DMS53 treated with DMSO at 0.1 percent for 48 hours (cell line): ENCODE data around the gene CENPA.
"Not testable (repeated sequence)": the region's sequence is repeated elsewhere in the genome, so short reads cannot be mapped to it uniquely, and the experiment has no call there.

ENCODE experiments used
- DNase-seq: peaks from one replicate; lab custom pipeline; 2025; ENCODE audit not compliant: unreplicated experiment; lab: John Stamatoyannopoulos, UW

The CENPA gene

DNA sequence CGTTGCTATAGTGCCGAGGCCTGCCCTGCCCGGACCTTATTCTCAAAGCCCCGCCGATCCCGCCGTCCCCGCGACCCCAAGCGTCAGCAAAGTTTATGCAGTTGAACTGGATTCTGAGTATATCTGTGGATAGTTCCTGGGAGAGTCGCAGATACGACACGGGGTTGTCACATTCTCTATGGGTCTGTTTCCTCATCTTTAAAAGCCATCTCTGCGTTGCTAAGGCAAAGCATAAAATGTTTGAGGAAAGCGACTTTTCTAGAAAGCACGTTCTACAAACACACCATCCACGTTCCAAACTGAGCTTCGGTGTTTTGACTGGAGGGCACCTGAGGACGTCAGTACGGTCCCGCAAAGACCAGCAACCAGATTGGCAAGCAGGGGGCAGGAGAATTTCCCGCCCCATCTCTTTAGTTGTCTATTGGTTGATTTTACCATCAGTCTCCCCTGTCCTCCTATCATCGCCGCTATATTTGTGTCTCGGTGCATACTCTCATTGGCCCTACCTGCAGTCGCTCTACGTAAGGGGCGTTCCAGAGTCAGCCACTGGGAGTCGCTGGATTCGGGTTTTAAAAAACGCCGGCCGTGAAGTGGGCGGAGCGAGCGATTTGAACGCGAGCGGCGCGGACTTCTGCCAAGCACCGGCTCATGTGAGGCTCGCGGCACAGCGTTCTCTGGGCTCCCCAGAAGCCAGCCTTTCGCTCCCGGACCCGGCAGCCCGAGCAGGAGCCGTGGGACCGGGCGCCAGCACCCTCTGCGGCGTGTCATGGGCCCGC, at the start of gene CENPA:
Gene CENPA (plus strand): TSS at position 626 of the 776 bp plus-strand sequence. CDS start 141 bp downstream, at position 767.
- DNase-seq: peak; percentile 93

DNA sequence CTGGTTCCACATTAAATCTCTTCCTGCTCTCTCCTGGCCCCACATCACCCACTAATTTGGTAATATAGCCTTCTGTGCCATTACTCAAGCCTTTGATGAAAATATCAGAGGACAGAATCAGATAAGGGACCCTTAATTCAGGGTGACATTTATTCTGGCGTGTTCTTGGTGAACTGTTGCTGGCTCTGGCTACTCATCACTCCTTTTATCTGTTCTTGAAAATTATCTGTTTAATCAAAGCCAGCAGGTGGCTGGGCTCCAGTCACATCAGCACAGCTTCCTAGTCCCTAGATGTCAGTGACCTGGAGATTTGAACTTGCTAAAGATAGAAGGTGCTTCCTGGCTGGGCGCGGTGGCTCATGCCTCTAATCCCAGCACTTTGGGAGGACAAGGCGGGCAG, 48.6 kb upstream of the CENPA start:
- DNase-seq: no peak

DNA sequence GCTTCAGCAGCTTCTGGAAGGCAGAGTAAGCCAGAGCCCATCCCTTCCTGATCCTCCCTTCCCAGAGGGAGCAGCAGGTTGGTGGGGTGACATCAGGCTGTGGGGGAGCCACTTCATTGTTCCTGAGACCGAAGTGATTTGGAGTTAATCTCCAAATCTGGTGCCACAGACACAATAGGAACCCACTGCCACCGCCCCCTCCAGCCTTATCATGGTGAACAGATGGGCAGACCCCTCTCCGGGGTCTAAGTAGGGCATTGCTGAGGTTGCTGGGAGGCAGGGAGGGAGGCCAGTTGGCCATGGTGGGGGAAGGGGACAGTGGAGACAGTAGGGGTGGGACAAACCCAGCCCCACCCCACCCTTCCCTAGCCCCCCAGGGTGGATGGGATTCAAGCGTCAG, 47.4 kb upstream of the CENPA start:
- no peak for DNase-seq

DNA sequence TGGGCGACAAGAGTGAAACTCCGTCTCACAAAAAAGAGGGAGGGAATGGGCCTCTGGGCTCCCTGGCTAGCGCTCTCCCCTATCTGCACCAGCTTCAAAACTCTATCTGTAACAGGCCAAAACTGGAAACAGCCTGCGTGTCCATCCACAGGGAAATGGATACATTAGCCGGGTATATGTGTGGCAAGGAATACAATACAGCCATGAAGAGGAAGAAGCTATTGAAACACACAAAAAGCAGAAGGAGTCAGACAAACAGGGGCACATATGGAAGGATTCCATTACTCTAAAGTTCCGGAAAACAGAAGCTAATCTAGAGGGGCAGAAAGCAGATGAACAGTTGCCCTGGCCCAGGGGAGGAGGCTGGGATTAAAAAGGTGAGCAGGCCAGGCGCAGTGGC, 46.3 kb upstream of the CENPA start:
- no peak for DNase-seq

DNA sequence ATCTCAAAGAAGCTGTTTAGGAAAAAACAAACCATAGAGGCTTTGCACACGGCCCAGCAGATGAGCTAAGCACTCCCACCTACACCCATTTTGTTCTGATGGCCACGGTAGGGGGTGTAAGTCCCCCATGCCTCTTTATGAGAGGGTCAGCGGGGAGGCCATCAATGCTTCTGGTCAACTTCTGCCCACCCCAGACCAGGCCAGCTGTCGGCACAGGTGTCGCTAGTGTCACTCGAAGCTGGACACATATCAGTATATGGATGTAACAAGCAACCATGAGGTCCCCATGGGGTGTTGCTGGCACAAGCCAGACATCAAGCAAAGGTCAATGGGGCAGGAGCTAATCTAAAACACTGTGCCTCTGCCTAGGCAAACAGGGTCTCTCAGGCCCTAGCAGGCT, 45.5 kb upstream of the CENPA start:
- DNase-seq: no peak

DNA sequence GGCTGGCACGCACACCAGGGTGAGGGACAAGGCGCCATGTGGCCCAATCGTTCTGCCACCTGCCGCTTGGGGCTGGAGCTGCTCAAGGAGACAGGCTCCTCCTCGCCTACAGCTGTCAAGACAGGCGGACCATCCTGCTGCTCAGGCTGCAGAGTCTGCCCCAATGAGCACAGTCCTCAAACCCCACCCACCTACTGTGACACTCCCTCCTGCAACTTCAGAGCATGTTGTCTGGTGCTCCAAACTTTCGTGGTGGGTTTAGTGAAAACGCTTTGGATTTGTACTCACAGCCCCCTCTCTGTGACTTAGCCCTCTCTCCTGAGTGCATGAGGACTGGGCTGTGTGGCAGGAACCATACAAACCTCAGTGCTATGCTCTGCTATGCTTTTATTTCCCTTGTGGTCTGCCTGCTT, 45.0 kb upstream of the CENPA start:
- no peak for DNase-seq

DNA sequence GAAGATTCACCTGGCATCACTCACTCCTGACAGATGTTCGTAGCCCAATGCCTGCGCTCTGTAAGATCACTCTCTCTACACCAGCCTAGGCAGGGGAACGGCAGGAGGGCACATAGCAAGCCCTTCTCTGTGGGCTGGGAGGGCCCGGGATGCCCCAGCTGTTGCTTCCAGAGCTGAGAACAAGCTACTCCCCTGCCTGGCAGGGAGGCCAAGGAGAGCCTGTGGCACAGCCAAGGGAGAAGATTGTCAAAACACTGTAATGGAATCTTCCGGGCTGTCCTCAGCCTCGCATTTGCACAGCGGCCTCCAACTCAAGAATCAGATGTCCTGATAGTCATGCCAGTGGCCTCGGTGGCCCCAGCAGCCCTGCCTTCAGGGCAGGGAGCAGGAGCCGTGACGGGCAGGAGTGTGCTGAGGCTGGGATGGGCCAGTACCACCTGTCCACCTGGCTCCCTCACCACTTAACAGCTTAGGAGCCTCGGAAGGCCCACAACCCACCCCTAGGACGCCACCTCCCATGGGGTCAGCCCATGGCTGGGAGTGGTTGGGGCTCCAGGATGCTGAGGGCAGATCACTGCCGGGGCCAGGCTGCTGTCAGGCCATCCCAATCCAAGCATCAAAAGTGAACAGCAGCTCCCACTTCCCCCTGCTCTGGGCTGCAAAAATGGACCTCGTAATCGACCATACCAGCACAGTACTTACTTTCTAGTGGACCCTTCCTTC, 43.6 kb upstream of the CENPA start:
- no peak for DNase-seq

DNA sequence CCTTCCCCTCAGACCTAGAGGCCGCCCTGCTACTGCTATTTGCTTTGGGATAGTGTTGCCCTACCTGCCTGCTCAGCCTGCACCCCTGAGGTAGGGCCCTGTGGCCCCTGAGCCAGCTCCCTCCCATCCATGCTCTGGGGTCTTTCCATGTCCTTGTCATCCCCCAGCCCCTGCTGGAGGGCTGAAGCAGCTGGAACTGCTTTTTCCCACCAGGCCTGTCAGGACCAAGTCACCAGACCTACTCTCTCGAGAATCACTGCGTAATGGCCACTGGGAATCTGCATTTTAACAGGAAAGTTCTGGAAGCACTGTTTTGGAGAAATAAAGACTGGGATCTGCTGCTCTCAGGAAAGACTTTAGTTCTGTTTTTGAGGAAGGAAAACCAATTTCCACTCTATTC, 42.0 kb upstream of the CENPA start:
- no peak for DNase-seq

DNA sequence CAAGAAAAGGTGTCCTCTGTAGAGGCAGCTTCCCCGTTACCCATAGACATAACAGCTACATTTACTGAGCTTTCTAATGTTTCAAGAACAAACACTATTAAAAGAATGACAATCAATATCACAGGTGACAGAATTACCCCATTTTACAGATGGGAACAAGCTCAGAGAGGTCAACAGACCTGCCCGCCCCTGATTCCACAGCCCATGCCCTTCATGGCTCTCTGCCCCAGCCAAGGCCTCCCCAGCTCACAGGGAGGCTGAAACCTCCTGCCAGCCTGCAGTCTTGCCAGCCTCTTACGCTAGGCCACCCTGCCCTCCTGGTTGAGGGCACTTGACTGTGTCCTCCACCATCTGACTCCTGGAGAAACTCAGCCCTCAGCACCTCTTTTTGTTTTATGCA, 40.9 kb upstream of the CENPA start:
- no peak for DNase-seq

DNA sequence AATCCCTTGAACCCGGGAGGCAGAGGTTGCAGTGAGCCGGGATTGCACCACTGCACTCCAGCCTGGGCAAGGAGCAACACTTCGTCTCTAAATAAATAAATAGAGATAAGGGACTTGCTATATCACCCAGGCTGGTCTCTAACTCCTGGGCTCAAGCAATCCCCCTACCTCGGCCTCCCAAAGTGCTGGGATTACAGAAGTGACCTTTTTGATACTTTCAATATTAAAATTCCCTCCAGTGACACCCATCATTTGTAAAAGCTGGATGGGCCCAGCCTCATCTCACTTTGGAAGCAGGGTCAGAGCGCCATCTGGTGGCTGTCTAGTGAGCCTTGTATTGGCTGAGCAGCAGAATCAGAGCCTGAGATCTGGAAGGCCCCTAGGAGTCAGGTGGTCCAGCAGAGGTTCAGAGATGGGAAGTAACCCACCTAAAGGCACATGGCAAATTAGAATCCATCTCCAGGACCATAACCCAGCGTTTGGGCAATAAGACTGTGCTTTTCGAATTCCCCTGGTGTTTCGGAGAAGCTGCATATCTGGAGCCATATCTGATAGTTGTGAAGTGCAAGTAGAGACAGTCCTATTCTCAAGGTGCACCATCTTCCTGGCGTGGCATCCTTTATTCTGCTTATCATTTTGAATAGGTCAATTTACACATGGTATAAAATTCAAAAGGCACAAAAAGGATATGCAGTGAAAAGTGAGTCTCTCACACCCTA, 40.1 kb upstream of the CENPA start:
- peak; percentile 40 for DNase-seq

DNA sequence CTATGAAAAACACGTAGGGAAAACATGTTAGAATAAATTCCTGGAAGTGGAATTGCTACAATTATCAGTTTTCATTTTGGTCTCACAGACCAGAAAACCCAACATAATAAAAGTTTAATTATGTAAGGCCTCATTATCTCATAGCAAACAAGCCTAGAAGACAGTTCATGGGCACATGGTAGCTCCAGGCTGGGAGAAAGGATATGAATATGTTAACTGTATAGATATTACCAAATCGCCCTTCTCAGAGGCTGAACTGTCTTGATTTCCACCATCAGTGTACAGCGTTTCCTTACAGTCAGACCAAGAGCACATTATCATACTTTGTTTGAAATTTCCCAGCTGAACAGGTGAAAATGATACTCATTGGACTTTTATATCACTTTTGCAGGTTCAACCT, 38.9 kb upstream of the CENPA start:
- no peak for DNase-seq

DNA sequence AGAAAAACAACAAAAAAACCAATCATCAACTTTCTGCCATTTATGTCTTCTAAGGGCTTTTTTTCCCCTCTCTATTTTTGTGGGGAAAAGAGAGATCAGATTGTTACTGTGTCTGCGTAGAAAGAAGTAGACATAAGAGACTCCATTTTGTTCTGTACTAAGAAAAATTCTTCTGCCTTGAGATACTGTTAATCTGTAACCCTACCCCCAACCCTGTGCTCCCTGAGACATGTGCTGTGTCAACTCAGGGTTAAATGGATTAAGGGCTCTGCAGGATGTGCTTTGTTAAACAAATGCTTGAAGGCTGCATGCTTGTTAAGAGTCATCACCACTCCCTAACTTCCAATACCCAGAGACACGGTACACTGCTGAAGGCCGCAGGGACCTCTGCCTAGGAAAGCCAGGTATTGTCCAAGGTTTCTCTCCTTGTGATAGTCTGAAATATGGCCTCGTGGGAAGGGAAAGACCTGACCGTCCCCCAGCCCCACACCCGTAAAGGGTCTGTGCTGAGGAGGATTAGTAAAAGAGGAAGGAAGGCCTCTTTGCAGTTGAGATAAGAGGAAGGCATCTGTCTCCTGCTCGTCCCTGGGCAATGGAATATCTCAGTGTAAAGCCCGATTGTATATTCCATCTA, 36.0 kb upstream of the CENPA start:
- DNase-seq: peak; percentile 17

DNA sequence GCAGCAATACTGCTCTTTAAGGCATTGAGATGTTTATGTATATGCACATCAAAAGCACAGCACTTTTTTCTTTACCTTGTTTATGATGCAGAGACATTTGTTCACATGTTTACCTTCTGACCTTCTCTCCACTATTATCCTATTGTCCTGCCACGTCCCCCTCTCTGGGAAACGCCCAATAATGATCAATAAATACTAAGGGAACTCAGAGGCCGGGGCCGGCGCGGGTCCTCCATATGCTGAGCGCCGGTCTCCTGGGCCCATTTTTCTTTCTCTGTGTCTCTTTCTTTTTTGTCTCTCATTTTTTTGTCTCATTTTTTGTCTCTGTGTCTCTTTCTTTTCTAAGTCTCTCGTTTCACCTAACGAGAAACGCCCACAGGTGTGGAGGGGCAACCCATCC, 35.4 kb upstream of the CENPA start:
- DNase-seq: not testable (repeated sequence)

DNA sequence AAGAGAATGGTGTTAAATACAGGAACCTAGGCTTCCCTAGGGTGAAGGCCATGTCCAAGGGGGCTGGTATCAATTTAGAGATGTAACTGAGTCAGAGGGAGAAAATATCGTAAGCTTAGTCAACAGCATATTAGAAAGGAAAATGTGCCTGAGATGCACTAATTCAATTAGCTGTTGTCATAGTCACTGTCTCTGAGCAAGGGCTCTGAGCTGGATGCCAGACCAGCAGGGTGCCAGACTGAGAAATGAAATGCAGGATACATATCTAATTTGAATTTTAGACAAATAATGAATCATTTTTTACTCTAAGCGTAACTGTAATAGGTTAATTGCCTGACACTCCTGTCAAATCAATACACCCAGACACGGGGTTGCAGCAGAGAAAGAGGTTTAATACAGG, 33.2 kb upstream of the CENPA start:
- no peak for DNase-seq

DNA sequence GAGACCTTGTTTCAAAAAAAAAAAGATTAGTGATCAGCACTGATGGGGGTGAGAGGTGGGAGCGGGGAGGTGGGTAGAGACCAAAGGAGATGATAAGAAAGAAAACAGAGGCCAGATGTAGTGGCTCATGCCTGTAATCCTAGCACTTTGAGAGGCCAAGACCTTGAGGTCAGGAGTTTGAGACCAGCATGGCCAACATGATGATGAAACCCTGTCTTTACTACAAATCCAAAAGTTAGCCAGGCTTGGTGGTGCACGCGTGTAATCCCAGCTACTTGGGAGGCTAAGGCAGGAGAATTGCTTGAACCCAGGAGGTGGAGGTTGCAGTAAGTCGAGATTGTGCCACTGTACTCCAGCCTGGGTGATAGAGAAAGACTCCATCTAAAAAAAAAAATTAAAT, 31.3 kb upstream of the CENPA start:
- no peak for DNase-seq

DNA sequence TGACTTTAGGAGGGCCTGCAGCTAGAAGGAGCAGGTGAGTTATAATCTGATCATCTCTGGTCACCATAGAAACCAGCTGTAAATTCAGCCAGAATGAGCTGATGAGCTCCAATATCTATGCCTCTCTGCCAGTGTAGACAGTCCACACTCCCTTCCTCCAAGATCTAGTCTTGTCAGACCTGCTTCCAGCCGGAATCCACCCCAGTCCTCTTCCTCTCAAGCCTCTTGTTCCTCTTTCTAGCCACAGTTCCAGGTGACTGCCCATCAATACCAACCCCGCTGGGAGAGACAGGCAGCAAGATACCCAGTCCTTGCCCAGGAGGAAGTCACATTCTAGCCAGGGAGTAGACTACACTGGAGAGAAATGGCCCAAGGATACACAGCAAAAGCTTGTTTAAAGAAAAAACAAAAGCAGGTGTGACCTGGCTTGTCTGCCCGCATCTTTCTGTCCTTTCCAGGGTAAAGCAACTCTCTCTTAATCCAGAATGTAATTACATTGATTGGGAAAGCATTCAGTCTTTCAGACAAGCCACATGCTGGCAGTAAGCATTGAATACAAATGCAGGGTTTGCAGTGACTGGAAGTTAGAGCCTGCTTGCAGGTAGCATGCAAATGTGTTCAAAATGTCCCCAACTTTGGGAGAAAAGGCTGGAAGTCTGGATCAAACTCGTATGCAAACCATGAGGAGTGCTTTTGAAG, 30.7 kb upstream of the CENPA start:
- DNase-seq: peak; percentile 49

DNA sequence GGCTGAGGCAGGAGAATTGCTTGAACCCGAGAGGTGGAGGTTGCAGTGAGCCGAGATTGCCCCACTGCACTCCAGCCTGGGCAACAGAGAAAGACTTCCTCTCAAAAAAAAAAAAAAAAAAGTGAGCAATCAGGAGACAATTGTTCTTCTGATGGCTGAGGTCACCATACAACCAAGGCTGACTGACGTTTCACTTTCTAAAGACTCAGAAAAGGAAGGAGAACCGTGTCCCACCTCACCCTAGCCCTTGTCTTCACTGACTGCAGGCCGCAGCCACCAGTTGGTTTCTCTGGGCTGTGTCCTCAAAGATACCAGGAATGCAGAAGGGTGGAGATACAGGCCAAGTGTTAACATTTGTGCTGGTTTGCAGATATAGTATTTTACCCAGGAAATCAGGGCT, 29.5 kb upstream of the CENPA start:
- no peak for DNase-seq

DNA sequence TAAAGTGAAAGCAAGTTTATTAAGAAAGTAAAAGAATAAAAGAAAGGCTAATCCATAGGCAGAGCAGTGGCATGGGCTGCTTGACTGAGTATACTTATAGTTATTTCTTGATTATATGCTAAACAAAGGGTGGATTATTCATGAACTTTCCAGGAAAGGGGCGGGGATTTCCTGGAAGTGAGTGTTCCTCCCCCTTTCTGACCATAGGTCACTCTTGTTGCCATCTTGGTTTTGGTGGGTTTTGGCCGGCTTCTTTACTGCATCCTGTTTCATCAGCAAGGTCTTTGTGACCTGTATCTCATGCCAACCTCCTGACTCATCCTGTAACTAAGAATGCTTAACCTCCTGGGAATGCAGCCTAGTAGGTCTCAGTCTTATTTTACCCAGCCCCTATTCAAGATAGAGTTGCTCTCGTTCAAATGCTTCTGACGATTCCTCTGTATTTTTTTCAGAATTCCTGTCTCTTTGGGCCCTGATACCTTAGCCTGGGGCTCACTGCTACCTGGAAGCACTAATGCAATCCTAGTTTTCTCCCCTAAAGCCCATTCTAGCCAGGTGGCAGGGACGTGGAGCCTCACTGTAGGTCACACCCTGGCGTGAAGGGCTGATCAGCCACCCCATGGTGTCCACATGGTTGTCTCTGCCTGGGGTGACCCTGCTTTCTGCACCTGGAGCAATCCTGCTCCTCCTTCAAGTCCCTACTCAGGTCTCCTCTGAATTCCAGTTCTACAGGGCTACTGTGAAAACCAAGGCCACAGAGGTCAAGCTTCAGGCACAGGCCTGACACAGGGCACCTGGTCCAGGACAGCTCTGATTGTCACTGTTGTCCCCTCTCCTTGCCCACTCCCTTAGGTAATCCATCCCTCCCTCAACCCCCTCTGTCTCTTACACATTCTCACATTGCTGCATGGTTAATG, 27.7 kb upstream of the CENPA start:
- DNase-seq: peak; percentile 29

DNA sequence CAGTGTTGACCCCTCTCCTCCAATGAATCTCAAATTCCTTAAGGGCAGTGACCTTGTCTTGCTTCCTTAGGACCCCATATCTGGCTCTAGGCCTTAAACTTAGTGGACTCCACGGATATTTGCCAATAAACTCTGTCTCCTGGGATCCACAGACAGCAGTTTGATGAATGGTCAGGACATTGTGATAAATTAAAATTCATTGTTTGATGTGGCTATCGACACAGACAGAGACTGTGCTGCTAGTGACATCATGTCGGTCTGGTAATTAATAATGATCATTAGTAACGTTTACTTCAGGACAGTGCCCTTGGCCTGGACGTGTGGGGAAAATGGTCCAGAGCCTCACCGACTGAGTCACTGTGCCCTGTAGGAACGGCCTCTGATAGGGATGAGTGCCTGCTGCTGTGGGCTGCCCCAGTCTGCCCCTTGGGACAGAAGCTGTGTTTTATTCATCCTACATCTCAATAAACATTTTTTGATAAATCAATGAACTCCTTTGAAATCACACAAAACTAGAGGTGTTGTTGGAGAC, 27.0 kb upstream of the CENPA start:
- DNase-seq: no peak

DNA sequence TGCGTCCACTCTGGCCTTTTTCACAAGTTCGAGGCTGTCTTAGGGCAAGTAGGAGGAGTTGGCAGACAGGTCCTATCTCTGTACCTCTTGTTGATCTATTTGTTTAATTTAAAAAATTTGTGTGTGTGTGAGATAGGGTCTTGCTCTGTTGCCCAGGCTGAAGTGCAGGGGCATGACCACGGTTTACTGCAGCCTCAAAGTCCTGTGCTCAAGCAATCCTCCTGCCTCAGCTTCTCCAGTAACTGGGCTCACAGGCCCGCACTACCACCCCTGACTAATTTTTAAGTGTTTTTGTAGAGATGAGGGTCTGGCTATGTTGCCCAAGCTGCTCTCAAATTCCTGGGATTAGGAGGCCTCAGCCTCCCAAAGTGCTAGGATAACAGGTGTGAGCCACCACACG, 26.0 kb upstream of the CENPA start:
- DNase-seq: no peak
